Measurements from ENCODE around the gene CD6. TPM values are rescaled to one million over a fixed set of nuclear protein-coding genes. Genes with fewer than 3 reads are reported as not detected.

The CD6 gene
- total RNA-seq, 1 donor from 2014 or later = not detected

DNA sequence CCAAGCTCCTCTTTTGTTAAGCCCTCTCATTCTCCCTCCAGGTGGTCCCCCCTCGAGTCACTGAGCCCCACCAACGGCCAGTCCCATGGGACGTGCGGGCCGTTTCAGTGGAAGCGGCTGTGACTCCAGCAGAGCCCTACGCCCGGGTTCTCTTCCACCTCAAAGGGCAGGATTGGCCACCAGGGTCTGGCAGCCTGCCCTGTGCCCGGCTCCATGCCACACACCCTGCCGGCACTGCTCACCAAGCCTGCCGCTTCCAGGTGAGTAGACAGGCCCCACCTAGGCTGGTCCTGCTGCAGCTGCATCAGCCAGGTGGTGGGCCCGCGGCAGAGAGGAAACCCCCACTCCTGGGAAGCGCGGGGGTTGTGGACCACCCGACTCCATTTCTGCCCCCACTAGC lies 43.9 kb upstream of the CD6 start:
- H3K27me3 ChIP-seq (ENCODE audit: control insufficient read depth, insufficient read depth, low read length) = no peaks in the 10 kb centered on the region
- DNase-seq (ENCODE audit: low read depth) (no peak), FAIRE-seq (no peak)

DNA sequence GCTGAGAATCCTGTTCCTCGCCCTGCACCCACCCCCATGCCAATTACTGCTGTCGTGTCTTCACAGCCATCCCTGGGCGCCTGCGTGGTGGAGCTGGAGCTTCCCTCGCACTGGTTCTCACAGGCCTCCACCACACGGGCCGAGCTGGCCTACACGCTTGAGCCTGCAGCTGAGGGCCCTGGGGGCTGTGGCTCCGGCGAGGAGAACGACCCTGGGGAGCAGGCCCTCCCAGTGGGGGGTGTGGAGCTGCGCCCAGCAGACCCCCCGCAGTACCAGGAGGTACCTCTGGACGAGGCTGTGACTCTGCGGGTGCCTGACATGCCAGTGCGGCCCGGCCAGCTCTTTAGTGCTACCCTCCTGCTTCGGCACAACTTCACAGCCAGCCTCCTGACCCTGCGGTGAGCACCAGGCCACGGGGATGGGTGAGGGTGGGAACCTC lies 42.9 kb upstream of the CD6 start:
- Histone ChIP-seq H3K4me3 (ENCODE audit: low read depth, low read length) (no peak overlapping the region), H3K36me3 (ENCODE audit: control insufficient read depth, insufficient read depth, low read length) (peaks cover 30% of the 10 kb centered on the region), H3K27me3 (ENCODE audit: control insufficient read depth, insufficient read depth, low read length) (no peaks in the 10 kb centered on the region)
- DNase-seq (ENCODE audit: low read depth) = no peak
- TF ChIP-seq, protein P1, sequence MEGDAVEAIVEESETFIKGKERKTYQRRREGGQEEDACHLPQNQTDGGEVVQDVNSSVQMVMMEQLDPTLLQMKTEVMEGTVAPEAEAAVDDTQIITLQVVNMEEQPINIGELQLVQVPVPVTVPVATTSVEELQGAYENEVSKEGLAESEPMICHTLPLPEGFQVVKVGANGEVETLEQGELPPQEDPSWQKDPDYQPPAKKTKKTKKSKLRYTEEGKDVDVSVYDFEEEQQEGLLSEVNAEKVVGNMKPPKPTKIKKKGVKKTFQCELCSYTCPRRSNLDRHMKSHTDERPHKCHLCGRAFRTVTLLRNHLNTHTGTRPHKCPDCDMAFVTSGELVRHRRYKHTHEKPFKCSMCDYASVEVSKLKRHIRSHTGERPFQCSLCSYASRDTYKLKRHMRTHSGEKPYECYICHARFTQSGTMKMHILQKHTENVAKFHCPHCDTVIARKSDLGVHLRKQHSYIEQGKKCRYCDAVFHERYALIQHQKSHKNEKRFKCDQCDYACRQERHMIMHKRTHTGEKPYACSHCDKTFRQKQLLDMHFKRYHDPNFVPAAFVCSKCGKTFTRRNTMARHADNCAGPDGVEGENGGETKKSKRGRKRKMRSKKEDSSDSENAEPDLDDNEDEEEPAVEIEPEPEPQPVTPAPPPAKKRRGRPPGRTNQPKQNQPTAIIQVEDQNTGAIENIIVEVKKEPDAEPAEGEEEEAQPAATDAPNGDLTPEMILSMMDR (IDR thresholded peaks at IDR 0.05; ENCODE audit: insufficient read depth, low read length, severe bottlenecking) = no peak
- no peak for FAIRE-seq

More for the DNA sequence above, 43.9 kb upstream of the CD6 start:
- Histone ChIP-seq H3K4me3 (ENCODE audit: low read depth, low read length) (no peak overlapping the region), H3K36me3 (ENCODE audit: control insufficient read depth, insufficient read depth, low read length) (peaks cover 28% of the 10 kb centered on the region)
- TF ChIP-seq, protein P1 (IDR thresholded peaks at IDR 0.05; ENCODE audit: insufficient read depth, low read length, severe bottlenecking) = no peak

DNA sequence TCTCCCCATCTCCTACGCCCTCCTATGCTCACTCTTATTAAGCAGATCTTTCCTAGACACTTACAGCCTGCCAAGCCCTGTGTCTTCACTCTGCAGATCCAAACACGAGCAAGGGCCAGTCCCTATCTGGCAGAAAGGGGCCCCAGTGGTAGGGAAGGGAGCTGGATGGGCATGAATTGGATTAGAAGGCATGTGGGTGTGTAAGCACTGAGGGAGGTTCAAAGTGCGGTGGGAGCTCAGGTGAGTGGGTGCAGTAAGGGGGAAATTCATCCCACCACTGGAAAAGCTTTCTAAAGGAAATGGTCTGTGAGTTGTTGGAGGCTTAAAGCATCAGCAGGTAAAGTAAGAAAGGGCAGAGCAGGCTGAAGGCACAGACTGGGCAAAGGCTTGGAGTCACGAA lies 41.7 kb upstream of the CD6 start:
- TF ChIP-seq, protein P1 (IDR thresholded peaks at IDR 0.05; ENCODE audit: insufficient read depth, low read length, severe bottlenecking) = no peak
- DNase-seq (ENCODE audit: low read depth) = no peak
- Histone ChIP-seq H3K4me3 (ENCODE audit: low read depth, low read length) (no peak overlapping the region), H3K36me3 (ENCODE audit: control insufficient read depth, insufficient read depth, low read length) (peaks cover 30% of the 10 kb centered on the region), H3K27me3 (ENCODE audit: control insufficient read depth, insufficient read depth, low read length) (no peaks in the 10 kb centered on the region)
- FAIRE-seq = no peak

DNA sequence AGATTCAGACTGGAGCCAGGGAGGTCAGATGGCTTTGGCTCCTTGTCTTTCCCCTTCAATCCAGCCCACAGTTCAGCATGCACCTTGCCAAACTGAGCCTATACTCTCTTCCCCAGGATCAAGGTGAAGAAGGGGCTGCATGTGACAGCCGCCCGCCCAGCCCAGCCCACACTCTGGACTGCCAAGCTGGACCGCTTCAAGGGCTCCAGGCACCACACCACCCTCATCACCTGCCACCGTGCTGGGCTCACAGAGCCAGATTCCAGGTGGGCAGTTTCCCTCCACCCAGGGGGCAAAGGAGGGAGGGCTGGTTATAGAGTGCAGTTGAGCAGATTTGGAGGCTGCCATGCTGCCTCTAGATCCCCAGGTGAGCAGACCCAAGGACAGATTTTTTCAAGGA lies 41.1 kb upstream of the CD6 start:
- TF ChIP-seq, protein P1 (IDR thresholded peaks at IDR 0.05; ENCODE audit: insufficient read depth, low read length, severe bottlenecking) = no peak
- FAIRE-seq = no peak
- Histone ChIP-seq H3K27me3 (ENCODE audit: control insufficient read depth, insufficient read depth, low read length) (no peaks in the 10 kb centered on the region), H3K36me3 (ENCODE audit: control insufficient read depth, insufficient read depth, low read length) (peaks cover 30% of the 10 kb centered on the region), H3K4me3 (ENCODE audit: low read depth, low read length) (no peak overlapping the region)
- DNase-seq (ENCODE audit: low read depth) = no peak

DNA sequence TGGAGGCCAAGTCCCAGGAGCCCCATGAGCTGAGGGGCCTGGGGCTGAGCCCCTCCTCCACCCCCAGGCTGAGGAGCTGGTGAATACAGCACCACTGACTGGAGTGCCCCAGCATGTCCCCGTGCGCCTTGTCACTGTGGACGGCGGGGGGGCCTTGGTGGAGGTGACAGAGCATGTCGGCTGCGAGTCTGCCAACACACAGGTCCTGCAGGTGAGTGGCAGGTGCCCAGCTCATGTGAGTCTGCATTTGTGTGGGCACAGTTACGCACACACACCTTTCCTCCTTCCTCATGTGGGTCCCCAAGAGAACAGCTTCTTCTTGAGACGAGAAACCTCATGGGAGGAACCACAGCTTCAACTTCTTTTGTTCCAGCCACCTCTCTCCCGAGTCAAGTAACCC lies 39.6 kb upstream of the CD6 start:
- H3K4me3 ChIP-seq (ENCODE audit: low read depth, low read length) = no peak overlapping the region
- FAIRE-seq = no peak
- DNase-seq (ENCODE audit: low read depth) = no peak
- TF ChIP-seq, protein P1 (IDR thresholded peaks at IDR 0.05; ENCODE audit: insufficient read depth, low read length, severe bottlenecking) = no peak
- H3K27me3 ChIP-seq (ENCODE audit: control insufficient read depth, insufficient read depth, low read length) = no peaks in the 10 kb centered on the region
- peaks cover 32% of the 10 kb centered on the region for H3K36me3 ChIP-seq (ENCODE audit: control insufficient read depth, insufficient read depth, low read length)

DNA sequence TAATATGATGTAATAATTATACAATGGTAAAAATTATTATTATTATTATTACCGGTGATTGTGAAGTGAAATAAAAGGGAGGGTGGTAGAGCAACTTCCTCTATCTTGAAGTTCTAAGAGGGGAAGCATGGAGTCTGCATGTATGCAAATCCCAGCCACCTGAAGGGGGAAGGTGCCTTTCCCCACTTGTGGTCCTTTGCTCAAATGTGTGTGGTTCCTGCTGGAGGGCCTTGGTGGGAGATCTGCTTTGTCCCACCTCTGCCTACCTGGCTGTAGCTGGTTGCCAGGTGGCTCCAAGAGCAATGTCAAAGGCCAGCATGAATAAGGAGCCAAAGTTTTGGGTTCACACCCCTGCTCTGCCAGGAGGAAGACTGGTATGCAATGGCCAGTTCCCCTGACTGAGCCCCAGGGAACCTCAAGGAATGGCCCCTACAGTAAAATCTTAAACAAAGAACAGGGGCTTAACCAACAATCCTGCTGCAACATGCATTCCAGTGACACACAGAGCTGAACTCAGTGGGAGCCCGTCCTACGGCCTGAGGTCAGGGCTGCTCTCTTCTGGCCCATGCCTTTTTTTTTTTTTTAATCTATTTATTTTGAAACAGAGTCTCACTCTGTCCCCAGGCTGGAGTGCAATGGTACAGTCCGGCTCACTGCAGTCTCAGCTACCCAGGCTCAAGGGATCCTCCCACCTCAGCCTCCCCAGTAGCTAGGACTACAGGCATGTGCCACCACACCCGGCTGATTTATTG lies 38.7 kb upstream of the CD6 start:
- Histone ChIP-seq H3K36me3 (ENCODE audit: control insufficient read depth, insufficient read depth, low read length) (peaks cover 30% of the 10 kb centered on the region), H3K27me3 (ENCODE audit: control insufficient read depth, insufficient read depth, low read length) (no peaks in the 10 kb centered on the region), H3K4me3 (ENCODE audit: low read depth, low read length) (no peak overlapping the region)
- no peak for DNase-seq (ENCODE audit: low read depth)
- no peak for FAIRE-seq
- TF ChIP-seq, protein P1 (IDR thresholded peaks at IDR 0.05; ENCODE audit: insufficient read depth, low read length, severe bottlenecking) = no peak
